H1 (cell line): ENCODE data around the gene EPN3. TPM values are rescaled to one million over a fixed set of nuclear protein-coding genes. Genes with fewer than 3 reads are reported as not detected.

Experiments
- CBX8 ChIP-seq: fragments of 300-800, 300-1000 bp; sonication (generic); IDR thresholded peaks from 2 replicates; pipeline ENCODE4 v1.7.1; 2016; ENCODE audit warnings: low read depth, low read length, borderline replicate concordance
- CTCF ChIP-seq, 3 experiments: IDR thresholded peaks; 1 replicate in 2 of 3; 2 replicates in 1 of 3; pipeline versions ENCODE4 v1.5.1 to v1.6.1; 2011; ENCODE audit warnings: low read length in 3 of 3, mild to moderate bottlenecking in 3 of 3, inconsistent platforms in 2 of 3, low read depth in 1 of 3, moderate library complexity in 1 of 3; ENCODE audit not compliant: insufficient read depth in 1 of 3; ENCODE audit errors: control extremely low read depth in 1 of 3
- polyA plus RNA-seq, 7 experiments: library from polyadenylated mRNA; depleted of rRNA in 3 of 7; stranded (reverse) in 5 of 7; unstranded in 2 of 7; fragments of >200 nt in 5 of 7; fragments of 200-250 nt in 2 of 7; gene quantifications; 1 replicate in 5 of 7; 2 replicates in 1 of 7; 4 replicates in 1 of 7; pipeline versions ENCODE4 v1.2.1 to v1.2.3, GENCODE V29; 2011 to 2013; ENCODE audit warnings: missing spikeins in 2 of 7, mixed read lengths in 2 of 7
- total RNA-seq: library from RNA; stranded (reverse); fragmentation: NEBNext Ultra II Directional; extraction: Animal tissue kit (Norgen Biotek cat#: 25700); gene quantifications from 2 replicates; pipeline ENCODE4 v1.2.1, GENCODE V29; 2021
- TF ChIP-seq, protein P1 (sequence below): fragments of 300-600 bp; sonication (generic); IDR thresholded peaks from 2 replicates; pipeline ENCODE4 v1.7.1; 2012; ENCODE audit warnings: low read length, moderate library complexity, mild to moderate bottlenecking, inconsistent platforms; ENCODE audit not compliant: insufficient replicate concordance

EPN3 gene
- total and polyA plus RNA-seq, 2 of the 8 experiments (the other 6 are each of a cell fraction or from before 2014, with no cell fraction given): 6.7 to 7.9 TPM

DNA sequence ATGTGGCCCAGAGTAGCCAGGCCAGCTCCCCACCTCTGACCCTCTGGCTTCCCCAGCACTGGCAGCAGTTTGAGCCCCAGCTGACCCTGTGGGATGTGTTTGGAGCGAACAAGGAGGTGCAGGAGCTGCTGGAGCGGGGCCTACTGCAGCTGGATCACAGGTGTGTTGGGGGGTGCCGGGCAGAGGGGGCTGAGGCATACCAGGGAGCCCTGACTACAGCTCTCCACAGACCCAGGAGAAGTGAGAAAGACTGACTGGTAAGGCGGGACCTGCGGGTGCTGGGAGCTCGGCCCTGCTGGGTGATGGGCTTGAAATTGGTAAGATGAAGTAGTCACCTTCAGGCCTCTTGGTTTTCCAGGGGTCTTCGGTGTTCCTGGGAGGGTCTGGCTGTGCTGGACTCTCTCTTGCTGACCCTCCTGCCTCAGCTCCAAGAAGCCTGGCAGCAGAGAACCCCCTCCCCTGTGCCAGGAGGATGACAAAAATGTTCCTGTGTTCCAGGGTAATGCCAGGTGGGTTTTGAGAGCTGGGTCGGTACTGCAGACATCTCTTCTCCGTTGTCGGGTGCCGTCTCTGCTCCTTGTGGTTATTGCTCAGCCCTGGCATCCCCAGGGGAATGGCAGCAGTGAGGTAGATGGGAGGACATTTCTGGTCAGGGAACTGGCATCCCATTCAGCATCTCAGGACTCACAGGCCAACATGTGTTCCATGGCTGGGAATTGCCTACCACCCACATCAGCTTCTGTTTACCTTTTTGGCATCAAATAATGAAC is 48.0 kb upstream of the EPN3 start (continued):
- TF ChIP-seq, protein P1, sequence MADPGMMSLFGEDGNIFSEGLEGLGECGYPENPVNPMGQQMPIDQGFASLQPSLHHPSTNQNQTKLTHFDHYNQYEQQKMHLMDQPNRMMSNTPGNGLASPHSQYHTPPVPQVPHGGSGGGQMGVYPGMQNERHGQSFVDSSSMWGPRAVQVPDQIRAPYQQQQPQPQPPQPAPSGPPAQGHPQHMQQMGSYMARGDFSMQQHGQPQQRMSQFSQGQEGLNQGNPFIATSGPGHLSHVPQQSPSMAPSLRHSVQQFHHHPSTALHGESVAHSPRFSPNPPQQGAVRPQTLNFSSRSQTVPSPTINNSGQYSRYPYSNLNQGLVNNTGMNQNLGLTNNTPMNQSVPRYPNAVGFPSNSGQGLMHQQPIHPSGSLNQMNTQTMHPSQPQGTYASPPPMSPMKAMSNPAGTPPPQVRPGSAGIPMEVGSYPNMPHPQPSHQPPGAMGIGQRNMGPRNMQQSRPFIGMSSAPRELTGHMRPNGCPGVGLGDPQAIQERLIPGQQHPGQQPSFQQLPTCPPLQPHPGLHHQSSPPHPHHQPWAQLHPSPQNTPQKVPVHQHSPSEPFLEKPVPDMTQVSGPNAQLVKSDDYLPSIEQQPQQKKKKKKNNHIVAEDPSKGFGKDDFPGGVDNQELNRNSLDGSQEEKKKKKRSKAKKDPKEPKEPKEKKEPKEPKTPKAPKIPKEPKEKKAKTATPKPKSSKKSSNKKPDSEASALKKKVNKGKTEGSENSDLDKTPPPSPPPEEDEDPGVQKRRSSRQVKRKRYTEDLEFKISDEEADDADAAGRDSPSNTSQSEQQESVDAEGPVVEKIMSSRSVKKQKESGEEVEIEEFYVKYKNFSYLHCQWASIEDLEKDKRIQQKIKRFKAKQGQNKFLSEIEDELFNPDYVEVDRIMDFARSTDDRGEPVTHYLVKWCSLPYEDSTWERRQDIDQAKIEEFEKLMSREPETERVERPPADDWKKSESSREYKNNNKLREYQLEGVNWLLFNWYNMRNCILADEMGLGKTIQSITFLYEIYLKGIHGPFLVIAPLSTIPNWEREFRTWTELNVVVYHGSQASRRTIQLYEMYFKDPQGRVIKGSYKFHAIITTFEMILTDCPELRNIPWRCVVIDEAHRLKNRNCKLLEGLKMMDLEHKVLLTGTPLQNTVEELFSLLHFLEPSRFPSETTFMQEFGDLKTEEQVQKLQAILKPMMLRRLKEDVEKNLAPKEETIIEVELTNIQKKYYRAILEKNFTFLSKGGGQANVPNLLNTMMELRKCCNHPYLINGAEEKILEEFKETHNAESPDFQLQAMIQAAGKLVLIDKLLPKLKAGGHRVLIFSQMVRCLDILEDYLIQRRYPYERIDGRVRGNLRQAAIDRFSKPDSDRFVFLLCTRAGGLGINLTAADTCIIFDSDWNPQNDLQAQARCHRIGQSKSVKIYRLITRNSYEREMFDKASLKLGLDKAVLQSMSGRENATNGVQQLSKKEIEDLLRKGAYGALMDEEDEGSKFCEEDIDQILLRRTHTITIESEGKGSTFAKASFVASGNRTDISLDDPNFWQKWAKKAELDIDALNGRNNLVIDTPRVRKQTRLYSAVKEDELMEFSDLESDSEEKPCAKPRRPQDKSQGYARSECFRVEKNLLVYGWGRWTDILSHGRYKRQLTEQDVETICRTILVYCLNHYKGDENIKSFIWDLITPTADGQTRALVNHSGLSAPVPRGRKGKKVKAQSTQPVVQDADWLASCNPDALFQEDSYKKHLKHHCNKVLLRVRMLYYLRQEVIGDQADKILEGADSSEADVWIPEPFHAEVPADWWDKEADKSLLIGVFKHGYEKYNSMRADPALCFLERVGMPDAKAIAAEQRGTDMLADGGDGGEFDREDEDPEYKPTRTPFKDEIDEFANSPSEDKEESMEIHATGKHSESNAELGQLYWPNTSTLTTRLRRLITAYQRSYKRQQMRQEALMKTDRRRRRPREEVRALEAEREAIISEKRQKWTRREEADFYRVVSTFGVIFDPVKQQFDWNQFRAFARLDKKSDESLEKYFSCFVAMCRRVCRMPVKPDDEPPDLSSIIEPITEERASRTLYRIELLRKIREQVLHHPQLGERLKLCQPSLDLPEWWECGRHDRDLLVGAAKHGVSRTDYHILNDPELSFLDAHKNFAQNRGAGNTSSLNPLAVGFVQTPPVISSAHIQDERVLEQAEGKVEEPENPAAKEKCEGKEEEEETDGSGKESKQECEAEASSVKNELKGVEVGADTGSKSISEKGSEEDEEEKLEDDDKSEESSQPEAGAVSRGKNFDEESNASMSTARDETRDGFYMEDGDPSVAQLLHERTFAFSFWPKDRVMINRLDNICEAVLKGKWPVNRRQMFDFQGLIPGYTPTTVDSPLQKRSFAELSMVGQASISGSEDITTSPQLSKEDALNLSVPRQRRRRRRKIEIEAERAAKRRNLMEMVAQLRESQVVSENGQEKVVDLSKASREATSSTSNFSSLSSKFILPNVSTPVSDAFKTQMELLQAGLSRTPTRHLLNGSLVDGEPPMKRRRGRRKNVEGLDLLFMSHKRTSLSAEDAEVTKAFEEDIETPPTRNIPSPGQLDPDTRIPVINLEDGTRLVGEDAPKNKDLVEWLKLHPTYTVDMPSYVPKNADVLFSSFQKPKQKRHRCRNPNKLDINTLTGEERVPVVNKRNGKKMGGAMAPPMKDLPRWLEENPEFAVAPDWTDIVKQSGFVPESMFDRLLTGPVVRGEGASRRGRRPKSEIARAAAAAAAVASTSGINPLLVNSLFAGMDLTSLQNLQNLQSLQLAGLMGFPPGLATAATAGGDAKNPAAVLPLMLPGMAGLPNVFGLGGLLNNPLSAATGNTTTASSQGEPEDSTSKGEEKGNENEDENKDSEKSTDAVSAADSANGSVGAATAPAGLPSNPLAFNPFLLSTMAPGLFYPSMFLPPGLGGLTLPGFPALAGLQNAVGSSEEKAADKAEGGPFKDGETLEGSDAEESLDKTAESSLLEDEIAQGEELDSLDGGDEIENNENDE: no peak
- TF ChIP-seq CBX8 (no peak), CTCF (IDR thresholded peaks at IDR 0.05; ENCODE audit: control extremely low read depth in 1 of 3, insufficient read depth in 1 of 3, low read depth in 1 of 3, low read length in 3 of 3) (no peak)
